H1 (cell line): ENCODE results near the gene GLUD1. TPM values are rescaled to one million over a fixed set of nuclear protein-coding genes. Genes with fewer than 3 reads are reported as not detected.
A peak's percentile ranks its signal among the peaks of the same experiment; 100 is the strongest.

Source experiments
- ATF3 ChIP-seq: IDR thresholded peaks from 2 replicates; pipeline ENCODE4 v1.6.1; 2011; ENCODE audit warnings: low read depth, mild to moderate bottlenecking, low read length; ENCODE audit not compliant: insufficient read depth
- CBX5 ChIP-seq: fragments of 300-800, 300-1000 bp; sonication (generic); IDR thresholded peaks from 2 replicates; pipeline ENCODE4 v1.7.1; 2016; ENCODE audit warnings: antibody characterized with exemption, low read length, low read depth
- CHD1 ChIP-seq: IDR thresholded peaks from 2 replicates; pipeline ENCODE4 v1.6.1; 2012; ENCODE audit warnings: low read depth, low read length, improper control_type of control experiment
- CTCF ChIP-seq, 3 experiments: IDR thresholded peaks; 1 replicate in 2 of 3; 2 replicates in 1 of 3; pipeline versions ENCODE4 v1.5.1 to v1.6.1; 2011; ENCODE audit warnings: low read length in 3 of 3, mild to moderate bottlenecking in 3 of 3, inconsistent platforms in 2 of 3, low read depth in 1 of 3, moderate library complexity in 1 of 3; ENCODE audit not compliant: insufficient read depth in 1 of 3; ENCODE audit errors: control extremely low read depth in 1 of 3
- FOSL1 ChIP-seq: IDR thresholded peaks from 2 replicates; pipeline ENCODE4 v1.6.1; 2011; ENCODE audit warnings: mild to moderate bottlenecking, low read depth, low read length, moderate library complexity; ENCODE audit not compliant: insufficient read depth
- GABPA ChIP-seq: IDR thresholded peaks from 2 replicates; pipeline ENCODE4 v1.6.1; 2011; ENCODE audit warnings: mild to moderate bottlenecking, low read length, moderate library complexity, borderline replicate concordance; ENCODE audit not compliant: insufficient read depth
- HDAC6 ChIP-seq: IDR thresholded peaks from one replicate; pipeline ENCODE4 v1.7.1; 2012; ENCODE audit warnings: low read depth, mild to moderate bottlenecking, inconsistent platforms, low read length, moderate library complexity
- JUND ChIP-seq: IDR thresholded peaks from 2 replicates; pipeline ENCODE4 v1.6.1; 2011; ENCODE audit warnings: mild to moderate bottlenecking, improper control_type of control experiment, low read length
- NANOG ChIP-seq: IDR thresholded peaks from 2 replicates; pipeline ENCODE4 v1.6.1; 2011; ENCODE audit warnings: low read length, low read depth, mild to moderate bottlenecking, inconsistent platforms; ENCODE audit not compliant: insufficient read depth, poor library complexity, severe bottlenecking
- PHF8 ChIP-seq: fragments of 200-600 bp; sonication (generic); conservative IDR thresholded peaks from 2 replicates; pipeline ENCODE4 v1.7.1; 2012; ENCODE audit warnings: low read depth, mild to moderate bottlenecking, inconsistent platforms, low read length, moderate library complexity
- POLR2AphosphoS5 ChIP-seq: IDR thresholded peaks from 2 replicates; pipeline ENCODE4 v1.6.1; 2011; ENCODE audit warnings: low read depth, low read length
- POU5F1 ChIP-seq: IDR thresholded peaks from 2 replicates; pipeline ENCODE4 v1.6.1; 2011; ENCODE audit warnings: low read depth, mild to moderate bottlenecking, low read length, moderate library complexity
- RNF2 ChIP-seq: fragments of 200-900, 300-1000 bp; sonication (generic); IDR thresholded peaks from 2 replicates; pipeline ENCODE4 v1.7.1; 2016; ENCODE audit warnings: borderline replicate concordance, low read depth, mild to moderate bottlenecking, antibody characterized with exemption, low read length; ENCODE audit not compliant: poor library complexity, severe bottlenecking; ENCODE audit errors: missing control alignments
- SIN3A ChIP-seq, 2 experiments: IDR thresholded peaks in 1 of 2; conservative IDR thresholded peaks in 1 of 2; 2 replicates each; pipeline ENCODE4 v1.6.1; 2011 to 2012; ENCODE audit warnings: low read length in 2 of 2, improper control_type of control experiment in 1 of 2, low read depth in 1 of 2, mild to moderate bottlenecking in 1 of 2
- SIRT6 ChIP-seq: IDR thresholded peaks from one replicate; pipeline ENCODE4 v1.7.1; 2012; ENCODE audit warnings: low read length, inconsistent platforms
- SRF ChIP-seq: IDR thresholded peaks from 2 replicates; pipeline ENCODE4 v1.6.1; 2011; ENCODE audit warnings: mild to moderate bottlenecking, low read depth, low read length, moderate library complexity
- SUZ12 ChIP-seq: fragments of 200-600 bp; sonication (generic); IDR thresholded peaks from 2 replicates; pipeline ENCODE4 v1.6.1; 2012; ENCODE audit warnings: mild to moderate bottlenecking, inconsistent platforms, low read length, moderate library complexity, mixed read lengths
- USF2 ChIP-seq: IDR thresholded peaks from 2 replicates; pipeline ENCODE4 v1.6.1; 2011; ENCODE audit warnings: low read length, improper control_type of control experiment
- YY1 ChIP-seq: IDR thresholded peaks from 2 replicates; pipeline ENCODE4 v1.6.1; 2011; ENCODE audit warnings: low read depth, mild to moderate bottlenecking, low read length
- polyA plus RNA-seq, 7 experiments: library from polyadenylated mRNA; depleted of rRNA in 3 of 7; stranded (reverse) in 5 of 7; unstranded in 2 of 7; fragments of >200 nt in 5 of 7; fragments of 200-250 nt in 2 of 7; gene quantifications; 1 replicate in 5 of 7; 2 replicates in 1 of 7; 4 replicates in 1 of 7; pipeline versions ENCODE4 v1.2.1 to v1.2.3, GENCODE V29; 2011 to 2013; ENCODE audit warnings: missing spikeins in 2 of 7, mixed read lengths in 2 of 7
- total RNA-seq: library from RNA; stranded (reverse); fragmentation: NEBNext Ultra II Directional; extraction: Animal tissue kit (Norgen Biotek cat#: 25700); gene quantifications from 2 replicates; pipeline ENCODE4 v1.2.1, GENCODE V29; 2021

The GLUD1 gene
- total and polyA plus RNA-seq, 2 of the 8 experiments (the other 6 are each of a cell fraction or from before 2014, with no cell fraction given), result 41.0 to 96.2 TPM

GRCh38 chr10:87094373-87095235 is at the start of gene GLUD1, which contains the start of gene SHLD2 (continued):
- TF ChIP-seq CBX5, result no peak
- no peak for TF ChIP-seq SRF
- no peak for TF ChIP-seq SUZ12
- no peak for TF ChIP-seq CHD1
- TF ChIP-seq NANOG, result no peak
- TF ChIP-seq FOSL1, result no peak
- no peak for TF ChIP-seq SIN3A (conservative IDR thresholded peaks at IDR 0.05 in 1 of 2, IDR thresholded peaks at IDR 0.05 in 1 of 2; ENCODE audit: low read depth in 1 of 2, low read length in 2 of 2)
- TF ChIP-seq HDAC6, result no peak
- no peak for TF ChIP-seq SIRT6
- 0 out of 2 replicates have a peak, but pooled peaks have one; percentile 32 for TF ChIP-seq YY1
- TF ChIP-seq CTCF (IDR thresholded peaks at IDR 0.05; ENCODE audit: control extremely low read depth in 1 of 3, insufficient read depth in 1 of 3, low read depth in 1 of 3, low read length in 3 of 3), result no peak
- peak; percentile 70 for TF ChIP-seq PHF8
- no peak for TF ChIP-seq JUND
- TF ChIP-seq RNF2, result no peak
- no peak for TF ChIP-seq POU5F1
- no peak for TF ChIP-seq GABPA
- no peak for TF ChIP-seq ATF3
- TF ChIP-seq USF2, result no peak
- peak; percentile 90 for TF ChIP-seq POLR2AphosphoS5
